ENCODE data around the gene SOWAHA. TPM values are rescaled to one million over a fixed set of nuclear protein-coding genes. Genes with fewer than 3 reads are reported as not detected.
A peak's percentile ranks its signal among the peaks of the same experiment; 100 is the strongest.

Gene SOWAHA
- total and polyA plus RNA-seq, 2 donors (not counting 1 experiment from before 2014, with no cell fraction given) = not detected

GRCh38 chr5:132827943-132828673 lies 15.0 kb downstream of the SOWAHA start:
- intact Hi-C loops (cut with micrococcal nuclease) = no loop called here
- H3K4me3 Mint-ChIP-seq = peak overlapping the region; percentile 93
- H3K27ac Mint-ChIP-seq = no peak overlapping the region
- Histone ChIP-seq H3K36me3 (replicated peaks in 1 of 2; ENCODE audit: control extremely low read depth in 1 of 2, control insufficient read depth in 1 of 2, extremely low read depth in 1 of 2, insufficient read depth in 2 of 2, low read length in 1 of 2) (no peaks in the 10 kb centered on the region), H3K27me3 (replicated peaks in 1 of 4; ENCODE audit: control extremely low read depth in 1 of 4, control insufficient read depth in 3 of 4, insufficient read depth in 4 of 4, low read length in 3 of 4) (peaks cover 0 to 71% (median 44%) of the 10 kb centered on the region in 4 experiments), H4K20me1 (ENCODE audit: control insufficient read depth, insufficient read depth, low read length, poor library complexity, severe bottlenecking) (no peaks in the 10 kb centered on the region), H3K9me3 (ENCODE audit: control extremely low read depth in 1 of 3, control insufficient read depth in 2 of 3, insufficient read depth in 1 of 3, low read length in 2 of 3) (peaks cover 0 to 7% (median 0%) of the 10 kb centered on the region in 3 donors), H3K27ac (ENCODE audit: low read length in 2 of 2) (no peak overlapping the region), H3K79me2 (ENCODE audit: control insufficient read depth, insufficient read depth, low read length) (no peaks in the 10 kb centered on the region), H3K4me2 (replicated peaks; ENCODE audit: low read depth, low read length, poor library complexity, severe bottlenecking) (no peak overlapping the region), H3K9ac (ENCODE audit: low read length) (no peak overlapping the region), H3K4me1 (ENCODE audit: control insufficient read depth in 2 of 2, insufficient read depth in 2 of 2, low read length in 2 of 2) (peaks cover 26 to 41% of the 10 kb centered on the region in 2 donors), H2AFZ (ENCODE audit: insufficient read depth, low read depth, low read length, poor library complexity, severe bottlenecking) (no peak overlapping the region), H3K4me3 (ENCODE audit: control extremely low read depth in 1 of 5, extremely low read depth in 1 of 5, insufficient read depth in 1 of 5, low read depth in 2 of 5, low read length in 4 of 5) (no peak overlapping the region)
- ATAC-seq (ENCODE audit: low read depth) (no peak), DNase-seq (peak; percentile 12)
- CTCF ChIA-PET = interaction anchor here (0.5 to 7.4 kb wide), 11 partner anchors 8 to 442 kb away, joined by 3 to 75 read pairs (median 6); partner anchors contain the start of gene SOWAHA
- POLR2A ChIA-PET = no interaction called here
- no peaks in the 10 kb centered on the region for H3K9me3 Mint-ChIP-seq (ENCODE audit: insufficient read depth)
- peaks cover 19% of the 10 kb centered on the region for H3K4me1 Mint-ChIP-seq
- TF ChIP-seq EZH2 (IDR thresholded peaks at IDR 0.05; ENCODE audit: borderline replicate concordance, insufficient read depth, low read depth, low read length, poor library complexity, severe bottlenecking) = no peak
- no peak for TF ChIP-seq CTCF (IDR thresholded peaks at IDR 0.05)
- peaks cover 30% of the 10 kb centered on the region for H3K27me3 Mint-ChIP-seq
- WGBS (ENCODE audit: insufficient coverage) = 92% methylated on average over 2 of the region's 4 CpGs
